Ecto neural progenitor cell (in vitro differentiated cells): Measurements from ENCODE around the gene SPEM2.
"Not testable (repeated sequence)": the region's sequence is repeated elsewhere in the genome, so short reads cannot be mapped to it uniquely, and the experiment has no call there.

ENCODE experiments used
- DNase-seq: peaks from one replicate; pipeline ENCODE4 v3.0.0-alpha.2; 2018; ENCODE audit warnings: low spot score

SPEM2 gene

DNA sequence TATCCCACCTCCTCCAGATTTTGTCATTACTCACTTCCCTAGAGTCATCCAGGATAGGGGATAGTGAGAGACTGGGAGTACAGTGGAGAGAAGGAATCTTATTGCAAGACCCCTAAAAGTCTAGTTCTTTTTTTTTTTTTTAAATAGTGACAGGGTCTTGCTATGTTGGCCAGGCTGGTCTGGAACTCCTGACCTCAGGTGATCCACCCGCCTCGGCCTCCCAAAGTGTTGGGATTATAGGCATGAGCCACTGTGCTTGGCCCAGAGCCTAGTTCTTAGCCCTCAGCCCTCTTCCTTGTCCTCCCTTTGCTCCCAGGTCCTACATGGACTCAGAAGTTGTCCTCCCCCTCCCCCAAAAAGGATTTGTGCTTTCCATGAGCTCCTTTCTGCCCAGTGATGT is 16.7 kb downstream of the SPEM2 start:
- DNase-seq: no peak

GRCh38 chr17:7443499-7444485 is 18.4 kb downstream of the SPEM2 start:
- DNase-seq: no peak

- peak; percentile 97 for DNase-seq
Observed at GRCh38 chr17:7444682-7445618, 19.5 kb downstream of the SPEM2 start, which contains the start of gene CHRNB1. TSS of gene CHRNB1 (plus strand) at chr17:7445061. CDS start at chr17:7445128, 67 bp downstream.

DNA sequence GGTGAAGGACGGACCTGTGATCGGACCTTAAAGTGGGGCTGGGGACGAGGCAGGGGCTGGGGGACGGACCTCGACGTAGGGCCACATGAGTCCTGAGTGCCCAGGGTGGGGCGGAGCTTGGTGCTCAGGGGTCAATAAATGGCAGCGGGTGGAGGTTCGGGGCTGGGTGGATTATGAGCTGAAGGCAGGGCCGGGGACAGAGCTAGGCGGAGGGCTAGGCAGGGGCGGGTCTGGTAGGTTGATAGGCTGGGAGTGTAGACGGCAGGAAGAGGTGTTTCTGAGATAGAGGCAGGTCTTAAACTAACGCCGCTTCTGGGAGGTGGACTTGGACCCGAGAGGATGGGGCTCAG is 20.2 kb downstream of the SPEM2 start:
- no peak for DNase-seq

DNA sequence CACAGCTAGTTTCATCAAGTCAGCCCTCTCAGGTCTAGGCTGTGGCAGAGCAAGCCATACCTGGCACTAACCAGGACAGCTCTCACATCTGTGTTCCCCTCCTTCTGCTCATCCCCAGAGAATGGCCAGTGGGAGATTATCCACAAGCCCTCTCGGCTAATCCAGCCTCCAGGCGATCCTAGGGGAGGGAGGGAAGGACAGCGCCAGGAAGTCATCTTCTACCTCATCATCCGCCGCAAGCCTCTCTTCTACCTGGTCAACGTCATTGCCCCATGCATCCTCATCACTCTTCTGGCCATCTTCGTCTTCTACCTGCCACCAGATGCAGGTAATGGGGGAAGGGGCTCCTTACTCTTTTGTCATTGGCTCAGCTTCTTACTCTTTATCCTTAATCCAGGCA is 23.0 kb downstream of the SPEM2 start:
- DNase-seq: no peak

DNA sequence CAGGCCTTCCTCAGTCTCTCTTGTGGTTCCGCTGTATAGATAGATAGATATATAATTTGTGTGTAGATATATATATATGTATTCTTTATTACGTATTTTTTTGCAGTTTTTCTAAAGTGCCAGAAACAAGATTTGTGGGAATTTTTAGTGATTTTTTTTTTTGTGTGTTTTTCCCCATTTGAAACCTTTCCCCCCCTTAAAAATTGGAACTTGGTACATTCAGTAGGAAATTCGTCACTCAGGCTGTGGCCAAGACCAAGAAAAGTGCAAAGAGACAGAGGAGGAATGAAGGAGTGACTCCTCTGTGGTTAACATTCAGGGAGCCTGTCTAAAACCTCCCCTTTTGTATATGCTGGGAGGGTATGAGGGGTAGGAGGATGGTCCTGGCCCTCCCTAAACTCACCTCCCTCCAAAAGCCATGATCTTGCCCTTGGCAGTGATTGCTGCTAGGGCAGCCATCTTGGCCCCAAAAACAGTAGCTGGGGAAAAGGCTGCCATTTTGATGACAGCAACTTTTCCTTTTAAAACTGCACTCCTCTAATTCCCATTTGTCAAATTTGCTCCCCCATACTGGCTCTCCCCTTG is 34.6 kb downstream of the SPEM2 start:
- no peak for DNase-seq

- no peak for DNase-seq
Observed at GRCh38 chr17:7460850-7461660, 35.6 kb downstream of the SPEM2 start.

GRCh38 chr17:7462474-7463371 is 37.3 kb downstream of the SPEM2 start:
- no peak for DNase-seq

- no peak for DNase-seq
Observed at GRCh38 chr17:7463372-7463846, 38.0 kb downstream of the SPEM2 start.

- DNase-seq: no peak
Observed at GRCh38 chr17:7464081-7464480, 38.7 kb downstream of the SPEM2 start.

- no peak for DNase-seq
Observed at GRCh38 chr17:7465597-7466275, 40.3 kb downstream of the SPEM2 start.

DNA sequence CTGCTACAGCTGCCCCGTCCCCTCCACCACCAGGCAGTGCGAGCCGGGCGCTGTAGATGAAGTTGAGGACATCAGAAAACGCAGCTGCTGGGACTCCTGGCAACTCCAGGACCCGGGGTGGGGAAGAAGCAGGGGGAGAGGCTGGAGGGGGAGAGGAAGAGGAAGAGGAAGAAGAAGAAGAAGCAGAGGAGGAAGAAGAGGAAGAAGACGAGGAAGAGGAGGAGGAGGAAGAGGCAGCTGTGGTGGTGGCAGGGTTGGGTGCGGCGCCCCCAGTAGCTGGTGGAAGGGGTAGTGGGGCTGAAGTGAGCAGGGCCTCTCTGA is 40.9 kb downstream of the SPEM2 start:
- DNase-seq: no peak

DNA sequence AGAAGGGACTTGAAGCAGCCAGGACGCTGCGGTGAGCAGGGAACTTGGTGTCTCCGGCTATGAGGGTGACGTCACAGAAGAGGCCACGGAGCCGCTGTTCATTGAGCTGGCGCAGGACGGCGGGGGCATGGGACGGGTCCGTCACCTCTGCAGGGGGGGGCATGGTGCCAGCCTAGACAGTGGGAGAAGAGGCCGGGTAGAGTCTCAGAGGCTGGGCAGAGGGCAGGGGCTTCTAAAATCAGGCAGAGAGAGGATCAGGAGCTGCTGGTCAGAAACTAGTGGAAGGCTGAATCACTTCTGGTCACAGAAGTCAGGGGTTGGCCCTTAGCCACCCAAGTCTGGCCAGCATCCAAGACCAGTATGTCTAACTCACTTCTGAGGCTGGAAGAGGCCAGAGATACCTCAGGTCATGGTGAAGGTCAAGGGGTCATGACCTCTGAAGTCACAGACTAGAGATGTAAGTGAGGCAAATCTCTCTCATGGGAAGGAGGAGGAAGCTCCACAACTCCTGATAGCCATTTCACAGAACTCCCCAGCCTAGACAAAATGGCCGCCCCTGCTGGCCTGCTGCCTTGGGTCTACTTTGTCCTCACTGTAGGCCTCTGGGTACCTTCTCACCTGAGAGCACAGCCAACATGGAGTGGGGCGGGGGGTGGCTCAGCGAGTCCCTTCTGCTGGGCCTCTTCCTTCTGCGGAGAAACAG is 41.4 kb downstream of the SPEM2 start:
- no peak for DNase-seq

- DNase-seq: no peak
Observed at GRCh38 chr17:7467498-7467897, 42.1 kb downstream of the SPEM2 start.

GRCh38 chr17:7468290-7468689 is 42.9 kb downstream of the SPEM2 start:
- no peak for DNase-seq

DNA sequence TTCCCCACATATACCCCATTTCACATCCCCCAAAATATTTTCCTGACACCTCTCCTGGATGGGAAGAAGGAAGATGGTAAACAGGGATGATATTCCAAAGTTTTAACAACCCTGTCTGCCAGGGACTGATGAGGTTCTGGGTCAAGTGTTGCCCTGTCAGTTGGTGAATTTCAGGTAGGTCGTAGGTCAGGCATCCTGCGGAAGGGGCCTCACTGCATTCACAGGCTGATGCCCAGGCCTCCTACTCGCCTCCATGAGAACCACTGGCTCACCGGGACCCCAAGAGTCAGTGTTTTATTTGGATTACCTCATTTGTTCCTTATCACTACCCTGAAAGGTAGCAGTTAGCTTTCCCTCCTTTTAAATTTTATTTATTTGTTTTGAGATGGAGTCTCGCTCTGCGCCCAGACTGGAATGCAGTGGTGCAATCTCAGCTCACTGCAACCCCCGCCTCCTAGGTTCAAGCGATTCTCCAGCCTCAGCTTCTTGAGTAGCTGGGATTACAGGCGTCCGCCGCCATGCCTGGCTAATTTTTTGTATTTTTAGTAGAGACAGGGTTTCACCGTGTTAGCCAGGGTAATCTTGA is 43.5 kb downstream of the SPEM2 start:
- DNase-seq: no peak

- not testable (repeated sequence) for DNase-seq
Observed at GRCh38 chr17:7469843-7470242, 44.4 kb downstream of the SPEM2 start.

DNA sequence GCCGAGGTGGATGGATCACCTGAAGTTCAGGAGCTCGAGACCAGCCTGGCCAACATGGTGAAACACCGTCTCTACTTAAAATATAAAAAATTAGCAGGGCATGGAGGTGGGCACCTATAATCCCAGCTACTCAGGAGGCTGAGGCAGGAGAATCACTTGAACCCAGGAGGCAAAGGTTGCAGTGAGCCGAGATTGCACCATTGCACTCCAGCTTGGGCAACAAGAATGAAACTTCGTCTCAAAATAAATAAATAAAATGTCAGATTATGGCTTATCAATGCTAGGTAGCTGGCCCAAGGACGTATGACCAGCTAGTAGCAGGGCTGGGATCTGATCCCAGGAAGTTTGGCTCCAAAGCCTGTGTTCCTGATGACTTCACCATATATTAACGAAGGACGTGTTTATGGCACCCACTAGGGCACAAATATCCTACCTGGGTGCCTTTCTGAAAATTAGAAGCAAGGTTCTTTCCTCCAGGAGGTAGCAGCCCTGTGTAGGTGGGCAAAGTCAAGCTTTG is 45.1 kb downstream of the SPEM2 start:
- DNase-seq: not testable (repeated sequence)

GRCh38 chr17:7471729-7472128 is 46.3 kb downstream of the SPEM2 start:
- DNase-seq: no peak
